UCSD-AML1 (cell line): ENCODE data around the gene PRRG4.
A peak's percentile ranks its signal among the peaks of the same experiment; 100 is the strongest.
"Not testable (repeated sequence)": the region's sequence is repeated elsewhere in the genome, so short reads cannot be mapped to it uniquely, and the experiment has no call there.

Experiments used
- DNase-seq: peaks from one replicate; lab custom pipeline; 2025; ENCODE audit not compliant: unreplicated experiment; lab: John Stamatoyannopoulos, UW

The PRRG4 gene

GRCh38 chr11:32829680-32830412, at the start of gene PRRG4:
Gene PRRG4, plus strand, starts transcription at chr11:32829927. Its CDS starts 603 bp downstream, at chr11:32830530.
- DNase-seq: peak; percentile 59

GRCh38 chr11:32780839-32781238, 48.9 kb upstream of the PRRG4 start:
- DNase-seq: not testable (repeated sequence)

GRCh38 chr11:32781721-32782120, 48.0 kb upstream of the PRRG4 start:
- no peak for DNase-seq

- no peak for DNase-seq
These were observed 44.5 kb upstream of the PRRG4 start for GRCh38 chr11:32785262-32785661.

GRCh38 chr11:32786811-32787210, 42.9 kb upstream of the PRRG4 start:
- DNase-seq: no peak

- no peak for DNase-seq
These were observed 38.8 kb upstream of the PRRG4 start for GRCh38 chr11:32790916-32791315.

GRCh38 chr11:32792111-32792947, 37.4 kb upstream of the PRRG4 start:
- DNase-seq: no peak

- DNase-seq: peak; percentile 39
These were observed 36.7 kb upstream of the PRRG4 start for GRCh38 chr11:32792948-32793475.

- no peak for DNase-seq
These were observed 35.3 kb upstream of the PRRG4 start, which contains the start of gene CCDC73 for GRCh38 chr11:32794439-32794838. Gene CCDC73, minus strand, starts transcription at chr11:32794662. Its CDS starts 34,419 bp downstream, at chr11:32760243.

- DNase-seq: no peak
These were observed 33.3 kb upstream of the PRRG4 start for GRCh38 chr11:32796425-32796824.

- peak; percentile 45 for DNase-seq
These were observed 20.4 kb upstream of the PRRG4 start for GRCh38 chr11:32809313-32809712.

GRCh38 chr11:32817181-32817851, 12.4 kb upstream of the PRRG4 start:
- DNase-seq: no peak

GRCh38 chr11:32817852-32818183, 11.9 kb upstream of the PRRG4 start:
- no peak for DNase-seq

- DNase-seq: no peak
These were observed 10.5 kb upstream of the PRRG4 start for GRCh38 chr11:32819187-32819586.

- DNase-seq: no peak
These were observed 9.2 kb upstream of the PRRG4 start for GRCh38 chr11:32820497-32820896.

- no peak for DNase-seq
These were observed 8.2 kb upstream of the PRRG4 start for GRCh38 chr11:32821517-32821916.

- no peak for DNase-seq
These were observed 7.7 kb upstream of the PRRG4 start for GRCh38 chr11:32821917-32822560.

- DNase-seq: not testable (repeated sequence)
These were observed 6.1 kb upstream of the PRRG4 start for GRCh38 chr11:32823617-32824016.

- no peak for DNase-seq
These were observed 3.6 kb upstream of the PRRG4 start for GRCh38 chr11:32826113-32826512.

- DNase-seq: no peak
These were observed 2.5 kb upstream of the PRRG4 start for GRCh38 chr11:32827276-32827675.

GRCh38 chr11:32829157-32829679, 509 bp upstream of the PRRG4 start:
- DNase-seq: no peak
